Fibroblast of lung (primary cell): Measurements from ENCODE around the gene MYG1. TPM values are rescaled to one million over a fixed set of nuclear protein-coding genes. Genes with fewer than 3 reads are reported as not detected.

Experiments used
- DNase-seq, 2 donors: peaks; one replicate each; pipeline versions ENCODE4 v3.0.0 to v3.0.0-alpha.2; 2010; ENCODE audit warnings: low read depth in 2 of 2
- H2AFZ ChIP-seq: 2 replicates; pipeline ENCODE4 v1.5.1; 2012; ENCODE audit warnings: low read length, control low read depth, inconsistent platforms
- H3K27ac ChIP-seq: 2 replicates; pipeline ENCODE4 v1.5.1; 2011; ENCODE audit warnings: low read length, control low read depth; ENCODE audit not compliant: insufficient read depth
- H3K27me3 ChIP-seq: 2 replicates; pipeline ENCODE4 v1.5.1; 2011; ENCODE audit warnings: mild to moderate bottlenecking, low read length; ENCODE audit not compliant: control insufficient read depth, insufficient read depth
- H3K36me3 ChIP-seq: 2 replicates; pipeline ENCODE4 v1.5.1; 2011; ENCODE audit warnings: low read length; ENCODE audit not compliant: control insufficient read depth, insufficient read depth
- H3K4me1 ChIP-seq: 2 replicates; pipeline ENCODE4 v1.5.1; 2011; ENCODE audit warnings: low read length; ENCODE audit not compliant: control insufficient read depth, insufficient read depth; ENCODE audit errors: extremely low read depth
- H3K4me2 ChIP-seq: 2 replicates; pipeline ENCODE4 v1.5.1; 2011; ENCODE audit warnings: low read length, control low read depth; ENCODE audit not compliant: insufficient read depth; ENCODE audit errors: extremely low read depth
- H3K4me3 ChIP-seq, 4 experiments: fragments of 200-600 bp in 1 of 4; sonication (generic) in 1 of 4; replicated peaks in 1 of 4; 2 replicates each; pipeline ENCODE4 v1.5.1; 2011 to 2016; ENCODE audit warnings: low read length in 4 of 4, low read depth in 3 of 4, mild to moderate bottlenecking in 3 of 4, control low read depth in 2 of 4, inconsistent platforms in 1 of 4, mixed read lengths in 1 of 4; ENCODE audit not compliant: insufficient read depth in 1 of 4; ENCODE audit errors: control extremely low read depth in 1 of 4
- H3K79me2 ChIP-seq: 2 replicates; pipeline ENCODE4 v1.5.1; 2012; ENCODE audit warnings: mild to moderate bottlenecking, low read length, inconsistent platforms; ENCODE audit not compliant: control insufficient read depth, insufficient read depth
- H3K9ac ChIP-seq: 2 replicates; pipeline ENCODE4 v1.5.1; 2011; ENCODE audit warnings: mild to moderate bottlenecking, low read length, control low read depth; ENCODE audit not compliant: insufficient read depth
- H3K9me3 ChIP-seq: 2 replicates; pipeline ENCODE4 v1.5.1; 2012; ENCODE audit warnings: low read depth, low read length; ENCODE audit not compliant: control insufficient read depth, insufficient read depth
- H4K20me1 ChIP-seq: 2 replicates; pipeline ENCODE4 v1.5.1; 2011; ENCODE audit warnings: low read length; ENCODE audit not compliant: control insufficient read depth, insufficient read depth; ENCODE audit errors: extremely low read depth
- CTCF ChIP-seq, 2 donors: IDR thresholded peaks in 1 of 2; conservative IDR thresholded peaks in 1 of 2; 1 replicate in 1 of 2; 2 replicates in 1 of 2; pipeline ENCODE4 v1.5.1; 2011 to 2012; ENCODE audit warnings: low read length in 2 of 2, control low read depth in 1 of 2, inconsistent platforms in 1 of 2, low read depth in 1 of 2, mild to moderate bottlenecking in 1 of 2
- EZH2 ChIP-seq: IDR thresholded peaks from 2 replicates; pipeline ENCODE4 v1.5.1; 2012; ENCODE audit warnings: low read length, control low read depth, mild to moderate bottlenecking; ENCODE audit errors: missing control alignments
- polyA plus RNA-seq, 2 donors: library from polyadenylated mRNA; depleted of rRNA in 1 of 2; stranded (reverse) in 1 of 2; unstranded in 1 of 2; fragments of >200 nt; gene quantifications; 2 replicates each; pipeline ENCODE4 v1.2.1, GENCODE V29; 2011 to 2012; ENCODE audit warnings: missing spikeins in 1 of 2
- total RNA-seq: library from RNA; depleted of rRNA; stranded (reverse); fragments of >200 nt; gene quantifications from 2 replicates; pipeline ENCODE4 v1.2.1, GENCODE V29; 2014

MYG1 gene
- total and polyA plus RNA-seq, 2 donors (not counting 1 experiment from before 2014, with no cell fraction given) = 40.8 to 52.0 TPM

GRCh38 chr12:53279888-53280498 is 19.5 kb upstream of the MYG1 start:
- Histone ChIP-seq H3K9ac (no peak overlapping the region), H2AFZ (no peak overlapping the region), H3K27ac (no peak overlapping the region), H3K36me3 (peaks cover 19% of the 10 kb centered on the region), H4K20me1 (no peaks in the 10 kb centered on the region), H3K9me3 (no peaks in the 10 kb centered on the region), H3K27me3 (no peaks in the 10 kb centered on the region), H3K4me3 (no peak overlapping the region), H3K4me2 (no peak overlapping the region), H3K79me2 (no peaks in the 10 kb centered on the region), H3K4me1 (no peaks in the 10 kb centered on the region)
- no peak for DNase-seq
- TF ChIP-seq CTCF (conservative IDR thresholded peaks at IDR 0.05 in 1 of 2, IDR thresholded peaks at IDR 0.05 in 1 of 2; ENCODE audit: low read depth in 1 of 2, low read length in 2 of 2) = no peak
- no peak for TF ChIP-seq EZH2

GRCh38 chr12:53286448-53286847 is 13.0 kb upstream of the MYG1 start:
- no peak overlapping the region for H3K9ac ChIP-seq

GRCh38 chr12:53287741-53288216 is 11.7 kb upstream of the MYG1 start:
- H3K79me2 ChIP-seq = no peaks in the 10 kb centered on the region
- peak; percentile 39 to 66 for DNase-seq
- H3K4me3 ChIP-seq = no peak overlapping the region
- no peaks in the 10 kb centered on the region for H3K9me3 ChIP-seq
- H3K9ac ChIP-seq = no peak overlapping the region
- no peak overlapping the region for H2AFZ ChIP-seq
- H4K20me1 ChIP-seq = no peaks in the 10 kb centered on the region
- H3K27me3 ChIP-seq = no peaks in the 10 kb centered on the region
- no peak overlapping the region for H3K27ac ChIP-seq
- H3K36me3 ChIP-seq = peaks cover 20% of the 10 kb centered on the region
- TF ChIP-seq EZH2 (no peak), CTCF (conservative IDR thresholded peaks at IDR 0.05 in 1 of 2, IDR thresholded peaks at IDR 0.05 in 1 of 2; ENCODE audit: low read depth in 1 of 2, low read length in 2 of 2) (peak; percentile 54 to 66)
- H3K4me1 ChIP-seq = peaks cover 17% of the 10 kb centered on the region
- H3K4me2 ChIP-seq = no peak overlapping the region

More at GRCh38 chr12:53286448-53286847, 13.0 kb upstream of the MYG1 start:
- no peak overlapping the region for H2AFZ ChIP-seq
- H4K20me1 ChIP-seq = no peaks in the 10 kb centered on the region
- no peaks in the 10 kb centered on the region for H3K27me3 ChIP-seq
- H3K9me3 ChIP-seq = no peaks in the 10 kb centered on the region
- H3K4me1 ChIP-seq = peaks cover 17% of the 10 kb centered on the region
- no peak overlapping the region for H3K4me3 ChIP-seq
- H3K79me2 ChIP-seq = no peaks in the 10 kb centered on the region
- H3K4me2 ChIP-seq = no peak overlapping the region
- no peak overlapping the region for H3K27ac ChIP-seq
- TF ChIP-seq EZH2 (no peak), CTCF (conservative IDR thresholded peaks at IDR 0.05 in 1 of 2, IDR thresholded peaks at IDR 0.05 in 1 of 2; ENCODE audit: low read depth in 1 of 2, low read length in 2 of 2) (no peak)
- H3K36me3 ChIP-seq = peaks cover 19% of the 10 kb centered on the region
- DNase-seq = no peak
